Neutrophil (primary cell): ENCODE data around the gene HPS5.

Source experiments
- H3K27ac ChIP-seq: fragments of 200-600 bp; sonication (generic); 2 replicates; pipeline ENCODE4 v1.5.1; 2016; ENCODE audit warnings: mild to moderate bottlenecking, moderate library complexity
- H3K27me3 ChIP-seq: fragments of 200-600 bp; sonication (generic); 2 replicates; pipeline ENCODE4 v1.6.0; 2016; ENCODE audit warnings: mild to moderate bottlenecking
- H3K36me3 ChIP-seq: fragments of 200-600 bp; sonication (generic); 2 replicates; pipeline ENCODE4 v1.5.1; 2017
- H3K4me1 ChIP-seq, 2 experiments: fragments of 200-600 bp in 1 of 2; sonication (generic) in 1 of 2; 1 replicate in 1 of 2; 2 replicates in 1 of 2; pipeline versions ENCODE4 v1.5.1 to v1.6.1; 2013 to 2016; ENCODE audit warnings: low read depth in 1 of 2, low read length in 1 of 2, mild to moderate bottlenecking in 1 of 2, moderate library complexity in 1 of 2; ENCODE audit not compliant: control insufficient read depth in 1 of 2, insufficient read depth in 1 of 2
- H3K4me3 ChIP-seq, 2 experiments: fragments of 200-600 bp in 1 of 2; sonication (generic) in 1 of 2; 1 replicate in 1 of 2; 2 replicates in 1 of 2; pipeline ENCODE4 v1.5.1; 2013 to 2016; ENCODE audit warnings: low read depth in 1 of 2, low read length in 1 of 2, mild to moderate bottlenecking in 1 of 2, moderate library complexity in 1 of 2
- H3K9me3 ChIP-seq: fragments of 200-600 bp; sonication (generic); 2 replicates; pipeline ENCODE4 v1.5.1; 2016
- TF ChIP-seq, protein P1 (sequence below): fragments of 200-600 bp; sonication (generic); IDR thresholded peaks from 2 replicates; pipeline ENCODE4 v1.5.1; 2016; ENCODE audit warnings: antibody characterized with exemption

HPS5 gene, protein sequence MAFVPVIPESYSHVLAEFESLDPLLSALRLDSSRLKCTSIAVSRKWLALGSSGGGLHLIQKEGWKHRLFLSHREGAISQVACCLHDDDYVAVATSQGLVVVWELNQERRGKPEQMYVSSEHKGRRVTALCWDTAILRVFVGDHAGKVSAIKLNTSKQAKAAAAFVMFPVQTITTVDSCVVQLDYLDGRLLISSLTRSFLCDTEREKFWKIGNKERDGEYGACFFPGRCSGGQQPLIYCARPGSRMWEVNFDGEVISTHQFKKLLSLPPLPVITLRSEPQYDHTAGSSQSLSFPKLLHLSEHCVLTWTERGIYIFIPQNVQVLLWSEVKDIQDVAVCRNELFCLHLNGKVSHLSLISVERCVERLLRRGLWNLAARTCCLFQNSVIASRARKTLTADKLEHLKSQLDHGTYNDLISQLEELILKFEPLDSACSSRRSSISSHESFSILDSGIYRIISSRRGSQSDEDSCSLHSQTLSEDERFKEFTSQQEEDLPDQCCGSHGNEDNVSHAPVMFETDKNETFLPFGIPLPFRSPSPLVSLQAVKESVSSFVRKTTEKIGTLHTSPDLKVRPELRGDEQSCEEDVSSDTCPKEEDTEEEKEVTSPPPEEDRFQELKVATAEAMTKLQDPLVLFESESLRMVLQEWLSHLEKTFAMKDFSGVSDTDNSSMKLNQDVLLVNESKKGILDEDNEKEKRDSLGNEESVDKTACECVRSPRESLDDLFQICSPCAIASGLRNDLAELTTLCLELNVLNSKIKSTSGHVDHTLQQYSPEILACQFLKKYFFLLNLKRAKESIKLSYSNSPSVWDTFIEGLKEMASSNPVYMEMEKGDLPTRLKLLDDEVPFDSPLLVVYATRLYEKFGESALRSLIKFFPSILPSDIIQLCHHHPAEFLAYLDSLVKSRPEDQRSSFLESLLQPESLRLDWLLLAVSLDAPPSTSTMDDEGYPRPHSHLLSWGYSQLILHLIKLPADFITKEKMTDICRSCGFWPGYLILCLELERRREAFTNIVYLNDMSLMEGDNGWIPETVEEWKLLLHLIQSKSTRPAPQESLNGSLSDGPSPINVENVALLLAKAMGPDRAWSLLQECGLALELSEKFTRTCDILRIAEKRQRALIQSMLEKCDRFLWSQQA

GRCh38 chr11:18321969-18322711, at the start of gene HPS5, which contains the start of gene GTF2H1:
Gene HPS5 (minus strand): TSS chr11:18322140. CDS start chr11:18317858, 4,282 bp downstream.
Gene GTF2H1 (plus strand): TSS chr11:18322567. CDS start chr11:18333075, 10,508 bp downstream.
- Histone ChIP-seq H3K27me3 (no peaks in the 10 kb centered on the region), H3K9me3 (no peaks in the 10 kb centered on the region), H3K4me1 (peaks cover 32 to 39% of the 10 kb centered on the region in 2 experiments), H3K4me3 (peak within 1 kb of the TSS; percentile 85 to 87), H3K27ac (peak within 1 kb of the TSS; percentile 95), H3K36me3 (peaks cover 6% of the 10 kb centered on the region)
- TF ChIP-seq, protein P1, sequence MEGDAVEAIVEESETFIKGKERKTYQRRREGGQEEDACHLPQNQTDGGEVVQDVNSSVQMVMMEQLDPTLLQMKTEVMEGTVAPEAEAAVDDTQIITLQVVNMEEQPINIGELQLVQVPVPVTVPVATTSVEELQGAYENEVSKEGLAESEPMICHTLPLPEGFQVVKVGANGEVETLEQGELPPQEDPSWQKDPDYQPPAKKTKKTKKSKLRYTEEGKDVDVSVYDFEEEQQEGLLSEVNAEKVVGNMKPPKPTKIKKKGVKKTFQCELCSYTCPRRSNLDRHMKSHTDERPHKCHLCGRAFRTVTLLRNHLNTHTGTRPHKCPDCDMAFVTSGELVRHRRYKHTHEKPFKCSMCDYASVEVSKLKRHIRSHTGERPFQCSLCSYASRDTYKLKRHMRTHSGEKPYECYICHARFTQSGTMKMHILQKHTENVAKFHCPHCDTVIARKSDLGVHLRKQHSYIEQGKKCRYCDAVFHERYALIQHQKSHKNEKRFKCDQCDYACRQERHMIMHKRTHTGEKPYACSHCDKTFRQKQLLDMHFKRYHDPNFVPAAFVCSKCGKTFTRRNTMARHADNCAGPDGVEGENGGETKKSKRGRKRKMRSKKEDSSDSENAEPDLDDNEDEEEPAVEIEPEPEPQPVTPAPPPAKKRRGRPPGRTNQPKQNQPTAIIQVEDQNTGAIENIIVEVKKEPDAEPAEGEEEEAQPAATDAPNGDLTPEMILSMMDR, result no peak

DNA sequence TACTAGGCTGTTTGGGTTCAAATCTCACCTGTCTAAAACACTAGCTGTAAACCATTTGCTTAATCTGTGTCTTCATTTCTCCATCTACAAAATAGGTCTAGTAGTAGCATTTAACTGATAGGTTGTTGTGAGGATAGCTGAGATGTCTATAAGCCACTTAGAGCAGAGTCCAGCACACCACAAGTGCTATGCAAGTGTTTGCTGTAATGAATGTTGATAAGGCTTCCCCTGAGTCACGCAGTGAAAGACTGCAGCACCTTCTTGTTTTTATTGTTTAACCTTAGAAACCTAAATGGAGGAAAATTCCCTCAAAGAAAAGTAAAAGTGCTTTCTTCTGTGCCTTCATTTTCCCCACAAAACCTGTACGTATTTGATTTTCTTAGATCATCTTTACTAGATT, 49.3 kb upstream of the HPS5 start:
- H3K4me1 ChIP-seq, result peaks cover 3 to 11% of the 10 kb centered on the region in 2 experiments
- TF ChIP-seq, protein P1, result no peak

DNA sequence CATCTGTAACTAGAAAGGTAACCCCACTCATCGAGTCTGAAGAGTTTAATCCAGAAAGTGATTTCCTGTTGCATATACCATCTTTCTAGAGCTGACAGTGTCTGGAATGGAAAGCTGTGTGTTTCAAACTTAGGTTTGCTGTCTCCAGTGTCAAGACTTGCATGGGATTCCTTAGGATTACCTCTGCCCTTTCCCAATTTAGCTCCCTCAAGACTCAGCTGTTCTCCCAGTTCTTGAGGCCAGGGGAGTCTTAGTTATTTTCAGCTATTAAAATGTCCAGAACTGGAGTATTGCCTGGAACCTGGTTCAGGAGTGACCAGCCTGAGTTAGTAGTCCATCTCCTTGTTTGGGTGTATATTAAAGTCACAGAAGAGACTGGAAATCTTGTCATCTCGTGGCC, 47.5 kb upstream of the HPS5 start:
- Histone ChIP-seq H3K27ac (no peak overlapping the region), H3K9me3 (no peaks in the 10 kb centered on the region), H3K4me3 (no peak overlapping the region), H3K36me3 (peaks cover 4% of the 10 kb centered on the region), H3K4me1 (peaks cover 11 to 20% of the 10 kb centered on the region in 2 experiments), H3K27me3 (no peaks in the 10 kb centered on the region)
- TF ChIP-seq, protein P1, result no peak

More for the DNA sequence above, 49.3 kb upstream of the HPS5 start:
- H3K9me3 ChIP-seq, result no peaks in the 10 kb centered on the region
- no peaks in the 10 kb centered on the region for H3K27me3 ChIP-seq
- H3K27ac ChIP-seq, result no peak overlapping the region
- H3K4me3 ChIP-seq, result no peak overlapping the region
- H3K36me3 ChIP-seq, result no peaks in the 10 kb centered on the region

DNA sequence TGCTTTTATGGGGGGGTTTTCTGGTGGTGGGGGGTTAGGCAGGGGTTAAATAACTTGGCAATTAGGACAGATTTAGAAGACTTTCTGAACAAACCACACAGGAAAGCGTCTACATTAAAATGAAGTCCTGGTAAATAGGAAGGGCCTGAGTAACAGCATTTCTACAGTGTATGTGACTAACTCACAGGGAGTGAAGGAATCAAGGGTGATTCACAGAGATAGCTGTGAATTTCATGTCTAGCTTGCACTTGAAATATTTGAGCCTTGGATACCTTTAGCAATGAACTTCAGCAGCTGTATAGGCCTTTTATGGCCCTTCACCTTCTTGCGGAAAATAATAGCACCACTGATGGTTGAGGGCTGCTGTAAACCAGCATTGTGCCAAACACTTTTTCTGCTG, 46.3 kb upstream of the HPS5 start:
- peaks cover 16% of the 10 kb centered on the region for H3K36me3 ChIP-seq
- H3K9me3 ChIP-seq, result no peaks in the 10 kb centered on the region
- no peaks in the 10 kb centered on the region for H3K27me3 ChIP-seq
- H3K4me1 ChIP-seq, result peaks cover 11 to 20% of the 10 kb centered on the region in 2 experiments
- H3K27ac ChIP-seq, result no peak overlapping the region
- TF ChIP-seq, protein P1, result no peak
- H3K4me3 ChIP-seq, result no peak overlapping the region

DNA sequence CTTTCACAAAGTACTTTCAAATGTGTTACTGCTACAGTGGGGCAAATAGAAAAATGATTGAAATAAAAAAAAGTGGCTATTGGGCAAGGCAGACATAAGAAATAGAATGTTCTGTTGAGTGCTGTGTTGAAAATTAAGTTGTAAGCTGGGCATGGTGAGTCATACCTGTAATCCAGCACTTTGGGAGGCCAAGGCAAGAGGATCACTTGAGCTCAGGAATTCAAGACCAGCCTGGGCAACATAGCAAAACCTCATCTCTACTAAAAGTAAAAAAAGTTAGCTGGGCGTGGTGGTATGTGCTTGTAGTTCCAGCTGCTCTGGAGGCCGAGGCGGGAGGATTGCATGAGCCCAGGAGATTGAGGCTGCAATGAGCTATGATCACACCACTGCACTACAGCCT, 45.5 kb upstream of the HPS5 start:
- H3K9me3 ChIP-seq, result no peaks in the 10 kb centered on the region
- no peak overlapping the region for H3K4me3 ChIP-seq
- no peaks in the 10 kb centered on the region for H3K27me3 ChIP-seq
- H3K36me3 ChIP-seq, result peaks cover 23% of the 10 kb centered on the region
- peaks cover 11 to 20% of the 10 kb centered on the region in 2 experiments for H3K4me1 ChIP-seq
- no peak overlapping the region for H3K27ac ChIP-seq
- TF ChIP-seq, protein P1, result no peak
